ENCODE measurements around the gene SLC12A7.
A peak's percentile ranks its signal among the peaks of the same experiment; 100 is the strongest.

Gene SLC12A7

GRCh38 chr5:1144638-1145396, 33.0 kb upstream of the SLC12A7 start:
- H3K4me3 ChIP-seq (ENCODE audit: low read depth, low read length): no peak overlapping the region
- TF ChIP-seq CTCF (IDR thresholded peaks at IDR 0.05; ENCODE audit: low read depth, low read length): no peak

- no peak overlapping the region for H3K4me3 ChIP-seq (ENCODE audit: low read depth, low read length)
Observed at GRCh38 chr5:1144089-1144488, 32.2 kb upstream of the SLC12A7 start.

GRCh38 chr5:1143670-1143951, 31.7 kb upstream of the SLC12A7 start:
- TF ChIP-seq CTCF (IDR thresholded peaks at IDR 0.05; ENCODE audit: low read depth, low read length): no peak

More at GRCh38 chr5:1144089-1144488, 32.2 kb upstream of the SLC12A7 start:
- TF ChIP-seq CTCF (IDR thresholded peaks at IDR 0.05; ENCODE audit: low read depth, low read length): no peak

GRCh38 chr5:1142886-1143669, 31.2 kb upstream of the SLC12A7 start:
- no peak for TF ChIP-seq CTCF (IDR thresholded peaks at IDR 0.05; ENCODE audit: low read depth, low read length)
- no peak overlapping the region for H3K4me3 ChIP-seq (ENCODE audit: low read depth, low read length)

More at GRCh38 chr5:1143670-1143951, 31.7 kb upstream of the SLC12A7 start:
- no peak overlapping the region for H3K4me3 ChIP-seq (ENCODE audit: low read depth, low read length)

GRCh38 chr5:1141834-1142233, 30.0 kb upstream of the SLC12A7 start:
- TF ChIP-seq CTCF (IDR thresholded peaks at IDR 0.05; ENCODE audit: low read depth, low read length): no peak
- H3K4me3 ChIP-seq (ENCODE audit: low read depth, low read length): no peak overlapping the region

GRCh38 chr5:1140818-1141189, 28.9 kb upstream of the SLC12A7 start:
- no peak for TF ChIP-seq CTCF (IDR thresholded peaks at IDR 0.05; ENCODE audit: low read depth, low read length)
- H3K4me3 ChIP-seq (ENCODE audit: low read depth, low read length): no peak overlapping the region

GRCh38 chr5:1140171-1140817, 28.4 kb upstream of the SLC12A7 start:
- no peak overlapping the region for H3K4me3 ChIP-seq (ENCODE audit: low read depth, low read length)
- TF ChIP-seq CTCF (IDR thresholded peaks at IDR 0.05; ENCODE audit: low read depth, low read length): peak; percentile 67
